ENCODE measurements around the gene NARS2.

Gene NARS2

GRCh38 chr11:78414321-78415051, 160.2 kb downstream of the NARS2 start:
- Histone ChIP-seq H2BK12ac (ENCODE audit: low read length in 2 of 2) (no peak overlapping the region), H2BK15ac (ENCODE audit: low read depth, poor library complexity, severe bottlenecking) (no peak overlapping the region), H3K4me2 (ENCODE audit: low read length, poor library complexity, severe bottlenecking) (no peak overlapping the region), H3K4ac (ENCODE audit: low read depth in 1 of 2, low read length in 2 of 2) (no peak overlapping the region), H2AK5ac (ENCODE audit: low read length, severe bottlenecking) (no peak overlapping the region), H3K9me3 (ENCODE audit: control insufficient read depth, low read length) (peaks cover 18% of the 10 kb centered on the region), H2AFZ (ENCODE audit: low read depth, low read length) (no peak overlapping the region), H3K9ac (ENCODE audit: low read length) (no peak overlapping the region), H4K8ac (ENCODE audit: low read length) (no peak overlapping the region), H3K23ac (ENCODE audit: low read length in 2 of 2) (no peak overlapping the region), H4K91ac (ENCODE audit: low read length) (no peak overlapping the region), H3K18ac (ENCODE audit: low read depth in 1 of 2, low read length in 2 of 2) (no peak overlapping the region), H3K27me3 (ENCODE audit: control insufficient read depth in 1 of 2, insufficient read depth in 1 of 2, low read length in 2 of 2) (no peaks in the 10 kb centered on the region), H2BK5ac (ENCODE audit: low read depth, low read length, poor library complexity, severe bottlenecking) (no peak overlapping the region), H3K14ac (ENCODE audit: low read length in 2 of 2) (no peak overlapping the region), H3K79me1 (replicated peaks; ENCODE audit: low read length, poor library complexity, severe bottlenecking) (peaks cover 12% of the 10 kb centered on the region), H3K27ac (ENCODE audit: low read length, poor library complexity, severe bottlenecking) (no peak overlapping the region), H3K36me3 (ENCODE audit: control insufficient read depth in 1 of 2, insufficient read depth in 2 of 2, low read depth in 1 of 2, low read length in 2 of 2) (no peaks in the 10 kb centered on the region), H3K4me3 (ENCODE audit: insufficient read depth in 1 of 2, low read depth in 1 of 2, low read length in 2 of 2) (no peak overlapping the region), H3K4me1 (ENCODE audit: control insufficient read depth, insufficient read depth, low read depth, low read length) (peaks cover 5% of the 10 kb centered on the region), H2BK120ac (ENCODE audit: low read depth, low read length) (no peak overlapping the region)
- 94% methylated on average over 14 of the region's 14 CpGs for WGBS
- peak; percentile 40 for DNase-seq

- Histone ChIP-seq H2BK120ac (ENCODE audit: low read depth, low read length) (no peak overlapping the region), H3K27ac (ENCODE audit: low read length, poor library complexity, severe bottlenecking) (no peak overlapping the region), H3K9ac (ENCODE audit: low read length) (no peak overlapping the region), H3K23ac (ENCODE audit: low read length in 2 of 2) (no peak overlapping the region), H3K27me3 (ENCODE audit: control insufficient read depth in 1 of 2, insufficient read depth in 1 of 2, low read length in 2 of 2) (no peaks in the 10 kb centered on the region), H3K36me3 (ENCODE audit: control insufficient read depth in 1 of 2, insufficient read depth in 2 of 2, low read depth in 1 of 2, low read length in 2 of 2) (peaks cover 0 to 3% of the 10 kb centered on the region in 2 experiments), H4K91ac (ENCODE audit: low read length) (no peak overlapping the region), H3K4me1 (ENCODE audit: control insufficient read depth, insufficient read depth, low read depth, low read length) (no peaks in the 10 kb centered on the region), H2BK5ac (ENCODE audit: low read depth, low read length, poor library complexity, severe bottlenecking) (no peak overlapping the region), H2AK5ac (ENCODE audit: low read length, severe bottlenecking) (no peak overlapping the region), H3K4me3 (ENCODE audit: insufficient read depth in 1 of 2, low read depth in 1 of 2, low read length in 2 of 2) (no peak overlapping the region), H3K18ac (ENCODE audit: low read depth in 1 of 2, low read length in 2 of 2) (no peak overlapping the region), H2AFZ (ENCODE audit: low read depth, low read length) (no peak overlapping the region), H3K14ac (ENCODE audit: low read length in 2 of 2) (no peak overlapping the region), H3K79me1 (replicated peaks; ENCODE audit: low read length, poor library complexity, severe bottlenecking) (peaks cover 21% of the 10 kb centered on the region), H3K4ac (ENCODE audit: low read depth in 1 of 2, low read length in 2 of 2) (no peak overlapping the region), H2BK15ac (ENCODE audit: low read depth, poor library complexity, severe bottlenecking) (no peak overlapping the region), H4K8ac (ENCODE audit: low read length) (no peak overlapping the region), H2BK12ac (ENCODE audit: low read length in 2 of 2) (no peak overlapping the region), H3K4me2 (ENCODE audit: low read length, poor library complexity, severe bottlenecking) (no peak overlapping the region), H3K9me3 (ENCODE audit: control insufficient read depth, low read length) (peaks cover 35% of the 10 kb centered on the region)
- WGBS: 96% methylated on average over 1 of the region's 3 CpGs
- DNase-seq: no peak
Measured at GRCh38 chr11:78408619-78409018, 166.0 kb downstream of the NARS2 start.

- Histone ChIP-seq H2BK15ac (ENCODE audit: low read depth, poor library complexity, severe bottlenecking) (no peak overlapping the region), H2BK12ac (ENCODE audit: low read length in 2 of 2) (no peak overlapping the region), H3K36me3 (ENCODE audit: control insufficient read depth in 1 of 2, insufficient read depth in 2 of 2, low read depth in 1 of 2, low read length in 2 of 2) (peaks cover 0 to 3% of the 10 kb centered on the region in 2 experiments), H3K9me3 (ENCODE audit: control insufficient read depth, low read length) (peaks cover 35% of the 10 kb centered on the region), H3K27ac (ENCODE audit: low read length, poor library complexity, severe bottlenecking) (no peak overlapping the region), H3K4ac (ENCODE audit: low read depth in 1 of 2, low read length in 2 of 2) (no peak overlapping the region), H3K4me3 (ENCODE audit: insufficient read depth in 1 of 2, low read depth in 1 of 2, low read length in 2 of 2) (no peak overlapping the region), H3K79me1 (replicated peaks; ENCODE audit: low read length, poor library complexity, severe bottlenecking) (peaks cover 29% of the 10 kb centered on the region), H3K14ac (ENCODE audit: low read length in 2 of 2) (no peak overlapping the region), H3K4me2 (ENCODE audit: low read length, poor library complexity, severe bottlenecking) (no peak overlapping the region), H2AFZ (ENCODE audit: low read depth, low read length) (no peak overlapping the region), H3K27me3 (ENCODE audit: control insufficient read depth in 1 of 2, insufficient read depth in 1 of 2, low read length in 2 of 2) (no peaks in the 10 kb centered on the region), H3K18ac (ENCODE audit: low read depth in 1 of 2, low read length in 2 of 2) (no peak overlapping the region), H4K8ac (ENCODE audit: low read length) (no peak overlapping the region), H3K4me1 (ENCODE audit: control insufficient read depth, insufficient read depth, low read depth, low read length) (no peaks in the 10 kb centered on the region), H3K9ac (ENCODE audit: low read length) (no peak overlapping the region), H2AK5ac (ENCODE audit: low read length, severe bottlenecking) (no peak overlapping the region), H4K91ac (ENCODE audit: low read length) (no peak overlapping the region), H2BK120ac (ENCODE audit: low read depth, low read length) (no peak overlapping the region), H2BK5ac (ENCODE audit: low read depth, low read length, poor library complexity, severe bottlenecking) (no peak overlapping the region), H3K23ac (ENCODE audit: low read length in 2 of 2) (no peak overlapping the region)
- DNase-seq: no peak
- 96% methylated on average over 1 of the region's 3 CpGs for WGBS
Measured at GRCh38 chr11:78406568-78407196, 168.0 kb downstream of the NARS2 start.

GRCh38 chr11:78405805-78406204, 168.9 kb downstream of the NARS2 start:
- DNase-seq: no peak
- no peak overlapping the region for H3K4me2 ChIP-seq (ENCODE audit: low read length, poor library complexity, severe bottlenecking)
- H4K91ac ChIP-seq (ENCODE audit: low read length): no peak overlapping the region
- H3K79me1 ChIP-seq (replicated peaks; ENCODE audit: low read length, poor library complexity, severe bottlenecking): peaks cover 29% of the 10 kb centered on the region
- H3K9me3 ChIP-seq (ENCODE audit: control insufficient read depth, low read length): peaks cover 31% of the 10 kb centered on the region
- no peaks in the 10 kb centered on the region for H3K27me3 ChIP-seq (ENCODE audit: control insufficient read depth in 1 of 2, insufficient read depth in 1 of 2, low read length in 2 of 2)
- H3K4ac ChIP-seq (ENCODE audit: low read depth in 1 of 2, low read length in 2 of 2): no peak overlapping the region
- 100% methylated on average over 2 of the region's 2 CpGs for WGBS
- H2BK5ac ChIP-seq (ENCODE audit: low read depth, low read length, poor library complexity, severe bottlenecking): no peak overlapping the region
- peak overlapping the region; percentile 48 for H2AK5ac ChIP-seq (ENCODE audit: low read length, severe bottlenecking)
- no peak overlapping the region for H3K18ac ChIP-seq (ENCODE audit: low read depth in 1 of 2, low read length in 2 of 2)
- H2BK120ac ChIP-seq (ENCODE audit: low read depth, low read length): no peak overlapping the region
- no peak overlapping the region for H3K4me3 ChIP-seq (ENCODE audit: insufficient read depth in 1 of 2, low read depth in 1 of 2, low read length in 2 of 2)
- H2BK12ac ChIP-seq (ENCODE audit: low read length in 2 of 2): no peak overlapping the region
- no peak overlapping the region for H3K27ac ChIP-seq (ENCODE audit: low read length, poor library complexity, severe bottlenecking)
- H3K14ac ChIP-seq (ENCODE audit: low read length in 2 of 2): no peak overlapping the region
- H4K8ac ChIP-seq (ENCODE audit: low read length): no peak overlapping the region
- H2AFZ ChIP-seq (ENCODE audit: low read depth, low read length): no peak overlapping the region
- no peaks in the 10 kb centered on the region for H3K4me1 ChIP-seq (ENCODE audit: control insufficient read depth, insufficient read depth, low read depth, low read length)
- H3K23ac ChIP-seq (ENCODE audit: low read length in 2 of 2): no peak overlapping the region
- no peak overlapping the region for H3K9ac ChIP-seq (ENCODE audit: low read length)
- H3K36me3 ChIP-seq (ENCODE audit: control insufficient read depth in 1 of 2, insufficient read depth in 2 of 2, low read depth in 1 of 2, low read length in 2 of 2): peaks cover 0 to 3% of the 10 kb centered on the region in 2 experiments
- H2BK15ac ChIP-seq (ENCODE audit: low read depth, poor library complexity, severe bottlenecking): no peak overlapping the region

Measured in mesenchymal stem cell (in vitro differentiated cells and primary cell).